Thoracic aorta (tissue), 2 donors: Measurements from ENCODE around the gene ZDHHC11. TPM values are rescaled to one million over a fixed set of nuclear protein-coding genes. Genes with fewer than 3 reads are reported as not detected.

Source experiments
- ATAC-seq: fragments of 150-250 bp; one replicate; pipeline ENCODE4 v1.8.0; 2017; ENCODE audit warnings: low read depth; ENCODE audit not compliant: insufficient number of reproducible peaks, low FRiP score
- DNase-seq: peaks from one replicate; pipeline ENCODE4 v3.0.0-alpha.2; 2020; ENCODE audit warnings: low spot score
- H3K27ac ChIP-seq, 2 donors: fragments of 200-600 bp; sonication (generic); 1 replicate in 1 of 2; 2 replicates in 1 of 2; pipeline ENCODE4 v1.5.1; 2016; ENCODE audit warnings: mild to moderate bottlenecking in 2 of 2, moderate library complexity in 2 of 2
- H3K27me3 ChIP-seq: fragments of 200-600 bp; sonication (generic); replicated peaks from 2 replicates; pipeline ENCODE4 v1.6.0; 2016; ENCODE audit warnings: mild to moderate bottlenecking; ENCODE audit not compliant: insufficient read depth
- H3K36me3 ChIP-seq: fragments of 200-600 bp; sonication (generic); one replicate; pipeline ENCODE4 v1.5.1; 2016
- H3K4me1 ChIP-seq, 2 donors: fragments of 200-600 bp; sonication (generic); 1 replicate in 1 of 2; 2 replicates in 1 of 2; pipeline versions ENCODE4 v1.5.1 to v1.6.0; 2016; ENCODE audit warnings: low read depth in 2 of 2, mild to moderate bottlenecking in 1 of 2; ENCODE audit not compliant: control insufficient read depth in 1 of 2
- H3K4me3 ChIP-seq: fragments of 200-600 bp; sonication (generic); 2 replicates; pipeline ENCODE4 v1.5.1; 2016; ENCODE audit warnings: mild to moderate bottlenecking
- H3K9me3 ChIP-seq: fragments of 200-600 bp; sonication (generic); 2 replicates; pipeline ENCODE4 v1.5.1; 2016
- total RNA-seq, 2 donors: library from RNA; depleted of rRNA; stranded (reverse); fragments of >200 nt; gene quantifications; one replicate each; pipeline versions ENCODE4 v1.1.0 to v1.2.3, GENCODE V29; 2016
- TF ChIP-seq, protein P1 (sequence below): fragments of 200-600 bp; sonication (generic); IDR thresholded peaks from one replicate; pipeline ENCODE4 v1.5.1; 2019; ENCODE audit warnings: antibody characterized with exemption

Gene ZDHHC11
- total RNA-seq, 2 donors from 2014 or later: 4.2 to 5.6 TPM

DNA sequence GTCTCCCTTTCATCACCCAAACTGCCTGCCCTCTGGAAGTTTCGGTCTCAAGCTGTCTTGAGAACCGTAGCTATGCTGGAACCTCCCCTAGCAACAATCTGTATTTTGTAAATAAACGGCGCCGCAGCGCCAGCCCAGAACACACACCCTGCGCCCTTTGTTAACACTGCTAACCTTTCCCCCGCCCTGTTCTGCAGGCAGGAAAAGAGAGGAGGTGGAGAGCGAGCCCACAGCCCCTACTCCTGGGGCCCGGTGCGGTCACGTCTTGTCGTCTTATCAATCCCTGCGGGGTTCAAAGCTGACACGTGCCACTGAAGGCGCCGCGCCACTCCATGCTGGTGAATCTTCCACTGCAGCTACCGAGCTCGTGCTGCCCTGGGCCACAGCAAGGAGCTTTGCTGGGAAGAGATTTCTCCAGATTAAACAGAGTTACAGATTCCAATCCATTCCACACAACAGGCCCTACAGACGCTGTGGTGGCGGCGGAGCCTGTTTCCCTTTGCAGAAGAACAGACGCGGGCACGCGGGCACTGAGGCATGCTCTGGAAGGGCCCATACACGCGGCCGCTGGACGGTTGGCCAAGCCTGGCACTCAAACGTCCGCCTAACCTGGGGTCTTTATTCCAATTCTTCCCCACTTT lies 91.6 kb downstream of the ZDHHC11 start:
- no peak overlapping the region for H3K27ac ChIP-seq
- no peak for DNase-seq
- H3K4me3 ChIP-seq: no peak overlapping the region

GRCh38 chr5:758698-759053 lies 92.1 kb downstream of the ZDHHC11 start:
- Histone ChIP-seq H3K27me3 (no peaks in the 10 kb centered on the region), H3K9me3 (no peaks in the 10 kb centered on the region), H3K27ac (no peak overlapping the region), H3K36me3 (no peaks in the 10 kb centered on the region), H3K4me1 (no peaks in the 10 kb centered on the region), H3K4me3 (no peak overlapping the region)
- DNase-seq (no peak), ATAC-seq (no peak)
- TF ChIP-seq, protein P1, sequence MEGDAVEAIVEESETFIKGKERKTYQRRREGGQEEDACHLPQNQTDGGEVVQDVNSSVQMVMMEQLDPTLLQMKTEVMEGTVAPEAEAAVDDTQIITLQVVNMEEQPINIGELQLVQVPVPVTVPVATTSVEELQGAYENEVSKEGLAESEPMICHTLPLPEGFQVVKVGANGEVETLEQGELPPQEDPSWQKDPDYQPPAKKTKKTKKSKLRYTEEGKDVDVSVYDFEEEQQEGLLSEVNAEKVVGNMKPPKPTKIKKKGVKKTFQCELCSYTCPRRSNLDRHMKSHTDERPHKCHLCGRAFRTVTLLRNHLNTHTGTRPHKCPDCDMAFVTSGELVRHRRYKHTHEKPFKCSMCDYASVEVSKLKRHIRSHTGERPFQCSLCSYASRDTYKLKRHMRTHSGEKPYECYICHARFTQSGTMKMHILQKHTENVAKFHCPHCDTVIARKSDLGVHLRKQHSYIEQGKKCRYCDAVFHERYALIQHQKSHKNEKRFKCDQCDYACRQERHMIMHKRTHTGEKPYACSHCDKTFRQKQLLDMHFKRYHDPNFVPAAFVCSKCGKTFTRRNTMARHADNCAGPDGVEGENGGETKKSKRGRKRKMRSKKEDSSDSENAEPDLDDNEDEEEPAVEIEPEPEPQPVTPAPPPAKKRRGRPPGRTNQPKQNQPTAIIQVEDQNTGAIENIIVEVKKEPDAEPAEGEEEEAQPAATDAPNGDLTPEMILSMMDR: no peak

More for the DNA sequence above, 91.6 kb downstream of the ZDHHC11 start:
- Histone ChIP-seq H3K9me3 (no peaks in the 10 kb centered on the region), H3K36me3 (no peaks in the 10 kb centered on the region), H3K4me1 (no peaks in the 10 kb centered on the region), H3K27me3 (no peaks in the 10 kb centered on the region)
- ATAC-seq: no peak
- TF ChIP-seq, protein P1: no peak

GRCh38 chr5:757931-758697 lies 92.7 kb downstream of the ZDHHC11 start:
- ATAC-seq: no peak
- TF ChIP-seq, protein P1: no peak
- Histone ChIP-seq H3K27me3 (no peaks in the 10 kb centered on the region), H3K36me3 (no peaks in the 10 kb centered on the region), H3K4me3 (no peak overlapping the region), H3K9me3 (no peaks in the 10 kb centered on the region), H3K27ac (no peak overlapping the region), H3K4me1 (no peaks in the 10 kb centered on the region)
- no peak for DNase-seq

- ATAC-seq (no peak), DNase-seq (no peak)
- Histone ChIP-seq H3K4me3 (no peak overlapping the region), H3K27me3 (no peaks in the 10 kb centered on the region), H3K27ac (no peak overlapping the region), H3K4me1 (no peaks in the 10 kb centered on the region), H3K36me3 (no peaks in the 10 kb centered on the region), H3K9me3 (no peaks in the 10 kb centered on the region)
- TF ChIP-seq, protein P1: no peak
Measured at GRCh38 chr5:757346-757930, 93.3 kb downstream of the ZDHHC11 start.

GRCh38 chr5:756865-757345 lies 93.9 kb downstream of the ZDHHC11 start:
- Histone ChIP-seq H3K36me3 (no peaks in the 10 kb centered on the region), H3K9me3 (no peaks in the 10 kb centered on the region), H3K4me3 (no peak overlapping the region), H3K4me1 (no peaks in the 10 kb centered on the region), H3K27me3 (no peaks in the 10 kb centered on the region), H3K27ac (no peak overlapping the region)
- TF ChIP-seq, protein P1: no peak
- no peak for ATAC-seq
- DNase-seq: no peak
